ENCODE data around the gene LYZL4.

Gene LYZL4

GRCh38 chr3:42351207-42351606, 59.2 kb downstream of the LYZL4 start:
- Histone ChIP-seq H4K20me1 (ENCODE audit: low read depth, low read length) (no peaks in the 10 kb centered on the region), H3K4me3 (ENCODE audit: insufficient read depth, low read length, poor library complexity, severe bottlenecking) (no peak overlapping the region), H2AFZ (ENCODE audit: low read depth, low read length, severe bottlenecking) (no peak overlapping the region), H3K36me3 (ENCODE audit: low read length) (no peaks in the 10 kb centered on the region), H3K27me3 (ENCODE audit: low read length) (no peaks in the 10 kb centered on the region), H3K4me2 (ENCODE audit: low read depth, low read length, poor library complexity, severe bottlenecking) (no peak overlapping the region), H3K79me2 (ENCODE audit: insufficient read depth, low read length) (no peaks in the 10 kb centered on the region), H3F3A (ENCODE audit: insufficient read depth) (no peaks in the 10 kb centered on the region), H3K9me2 (replicated peaks; ENCODE audit: insufficient read depth, low read length) (no peaks in the 10 kb centered on the region), H3K9me3 (ENCODE audit: insufficient read depth, low read length) (no peaks in the 10 kb centered on the region), H3K27ac (ENCODE audit: low read depth, low read length) (no peak overlapping the region), H3K9ac (ENCODE audit: low read length) (no peak overlapping the region)
- TF ChIP-seq EZH2phosphoT487 (conservative IDR thresholded peaks at IDR 0.05; ENCODE audit: low read length) (no peak), CTCF (IDR thresholded peaks at IDR 0.05; ENCODE audit: insufficient read depth, low read length, poor library complexity, severe bottlenecking) (no peak)

- no peaks in the 10 kb centered on the region for H3K9me2 ChIP-seq (replicated peaks; ENCODE audit: insufficient read depth, low read length)
- H3K27ac ChIP-seq (ENCODE audit: low read depth, low read length): no peak overlapping the region
Measured at GRCh38 chr3:42349765-42350594, 60.4 kb downstream of the LYZL4 start.

GRCh38 chr3:42347928-42348327, 62.5 kb downstream of the LYZL4 start:
- H3K27me3 ChIP-seq (ENCODE audit: low read length): no peaks in the 10 kb centered on the region
- H3K9ac ChIP-seq (ENCODE audit: low read length): no peak overlapping the region

More at GRCh38 chr3:42349765-42350594, 60.4 kb downstream of the LYZL4 start:
- Histone ChIP-seq H3K79me2 (ENCODE audit: insufficient read depth, low read length) (no peaks in the 10 kb centered on the region), H3K36me3 (ENCODE audit: low read length) (no peaks in the 10 kb centered on the region), H3K9ac (ENCODE audit: low read length) (no peak overlapping the region), H3K4me3 (ENCODE audit: insufficient read depth, low read length, poor library complexity, severe bottlenecking) (no peak overlapping the region), H3F3A (ENCODE audit: insufficient read depth) (no peaks in the 10 kb centered on the region), H3K4me2 (ENCODE audit: low read depth, low read length, poor library complexity, severe bottlenecking) (no peak overlapping the region), H4K20me1 (ENCODE audit: low read depth, low read length) (no peaks in the 10 kb centered on the region), H2AFZ (ENCODE audit: low read depth, low read length, severe bottlenecking) (no peak overlapping the region), H3K9me3 (ENCODE audit: insufficient read depth, low read length) (no peaks in the 10 kb centered on the region), H3K27me3 (ENCODE audit: low read length) (no peaks in the 10 kb centered on the region)
- TF ChIP-seq CTCF (IDR thresholded peaks at IDR 0.05; ENCODE audit: insufficient read depth, low read length, poor library complexity, severe bottlenecking): no peak
- TF ChIP-seq EZH2phosphoT487 (conservative IDR thresholded peaks at IDR 0.05; ENCODE audit: low read length): no peak

More at GRCh38 chr3:42347928-42348327, 62.5 kb downstream of the LYZL4 start:
- Histone ChIP-seq H3K79me2 (ENCODE audit: insufficient read depth, low read length) (no peaks in the 10 kb centered on the region), H3K27ac (ENCODE audit: low read depth, low read length) (no peak overlapping the region), H3F3A (ENCODE audit: insufficient read depth) (no peaks in the 10 kb centered on the region), H3K4me3 (ENCODE audit: insufficient read depth, low read length, poor library complexity, severe bottlenecking) (no peak overlapping the region), H3K9me3 (ENCODE audit: insufficient read depth, low read length) (no peaks in the 10 kb centered on the region), H4K20me1 (ENCODE audit: low read depth, low read length) (no peaks in the 10 kb centered on the region), H3K9me2 (replicated peaks; ENCODE audit: insufficient read depth, low read length) (no peaks in the 10 kb centered on the region), H3K36me3 (ENCODE audit: low read length) (no peaks in the 10 kb centered on the region), H3K4me2 (ENCODE audit: low read depth, low read length, poor library complexity, severe bottlenecking) (no peak overlapping the region), H2AFZ (ENCODE audit: low read depth, low read length, severe bottlenecking) (no peak overlapping the region)
- no peak for TF ChIP-seq CTCF (IDR thresholded peaks at IDR 0.05; ENCODE audit: insufficient read depth, low read length, poor library complexity, severe bottlenecking)
- TF ChIP-seq EZH2phosphoT487 (conservative IDR thresholded peaks at IDR 0.05; ENCODE audit: low read length): no peak

Data from SU-DHL-6 (cell line).